HG03558 (cell line): ENCODE data around the gene DDIT3.
A peak's percentile ranks its signal among the peaks of the same experiment; 100 is the strongest.
"Not testable (repeated sequence)": the region's sequence is repeated elsewhere in the genome, so short reads cannot be mapped to it uniquely, and the experiment has no call there.

Experiments used
- ATAC-seq: cut with Tn5 transposase; IDR thresholded peaks from one replicate; pipeline ENCODE4 v1.9.1; 2021; ENCODE audit warnings: moderate number of reproducible peaks; ENCODE audit not compliant: unreplicated experiment; ENCODE audit errors: extremely low read depth

Gene DDIT3, protein sequence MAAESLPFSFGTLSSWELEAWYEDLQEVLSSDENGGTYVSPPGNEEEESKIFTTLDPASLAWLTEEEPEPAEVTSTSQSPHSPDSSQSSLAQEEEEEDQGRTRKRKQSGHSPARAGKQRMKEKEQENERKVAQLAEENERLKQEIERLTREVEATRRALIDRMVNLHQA

DNA sequence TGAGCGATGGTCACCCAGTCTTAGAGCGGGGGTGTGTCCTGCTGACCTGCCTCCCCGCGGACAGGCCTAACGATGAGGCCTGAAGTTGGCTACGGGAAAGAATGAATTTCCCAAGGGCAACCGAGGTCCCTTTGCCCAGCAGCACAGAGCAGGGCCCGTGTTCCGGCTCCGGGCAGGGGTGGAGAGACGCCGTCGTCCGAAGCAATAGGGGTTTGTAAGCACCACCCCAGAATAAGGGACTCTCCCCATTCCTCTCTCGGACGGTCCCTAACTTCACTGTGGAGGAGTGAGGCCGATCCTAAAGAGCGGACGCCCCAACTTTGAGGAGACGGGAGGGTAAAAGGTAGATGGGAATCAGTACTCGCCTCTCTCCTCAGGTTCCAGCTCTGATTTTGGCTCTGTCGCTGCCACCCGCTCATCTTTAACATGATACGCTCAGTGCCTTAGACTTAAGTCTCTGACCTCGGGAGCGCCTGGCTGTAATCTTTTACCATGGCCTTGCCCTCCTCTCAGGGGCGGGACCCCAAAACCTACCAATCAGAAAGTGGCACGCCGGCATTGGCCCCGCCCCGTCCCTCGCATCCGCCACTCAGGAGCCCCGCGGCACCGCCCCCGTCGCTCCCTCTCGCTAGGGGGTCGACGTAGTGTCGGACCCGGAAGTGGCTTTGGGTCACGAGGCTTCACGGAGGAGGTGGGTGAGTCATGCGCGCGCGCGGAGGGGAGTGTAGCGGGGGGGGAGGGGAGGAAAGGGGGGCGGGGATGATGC lies at the start of gene DDIT3:
DDIT3 (minus strand) TSS at position 462 of the 766 bp plus-strand sequence. CDS start 3,108 bp downstream, outside the sequence.
- peak; percentile 45 for ATAC-seq

DNA sequence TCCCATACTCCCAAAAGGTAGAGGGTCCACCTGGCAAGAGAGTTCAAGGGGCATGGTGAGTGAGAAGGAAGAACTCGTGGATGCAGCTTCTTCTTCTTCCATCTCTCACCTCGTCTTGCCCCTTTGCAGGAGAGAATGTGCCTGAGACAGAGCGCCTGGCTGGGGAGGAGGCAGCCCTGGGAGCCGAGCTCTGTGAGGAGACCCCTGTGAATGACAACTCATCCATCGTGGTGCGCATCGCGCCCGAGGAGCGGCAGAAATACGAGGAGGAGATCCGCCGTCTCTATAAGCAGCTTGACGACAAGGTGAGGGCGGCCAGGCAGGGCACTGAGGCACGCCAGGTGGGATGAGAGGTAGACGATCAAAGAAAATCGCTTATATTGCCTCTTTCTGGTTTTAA lies 49.5 kb upstream of the DDIT3 start:
- ATAC-seq = no peak

DNA sequence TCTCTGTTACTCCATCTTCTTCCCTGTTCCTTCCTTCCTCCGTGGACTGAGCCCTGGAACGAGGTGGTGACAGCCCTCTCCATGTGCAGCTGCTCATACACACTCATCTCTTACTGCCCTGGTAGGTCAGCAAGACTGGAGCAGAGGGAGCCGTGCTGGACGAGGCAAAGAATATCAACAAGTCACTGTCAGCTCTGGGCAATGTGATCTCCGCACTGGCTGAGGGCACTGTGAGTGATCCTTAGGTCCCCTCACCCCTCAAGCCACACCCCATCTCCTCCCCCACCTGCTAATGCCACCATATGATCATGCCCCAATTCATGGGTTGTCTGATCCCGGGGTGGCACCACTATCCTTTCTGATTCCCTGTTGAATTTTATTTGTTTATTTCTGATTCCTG lies 48.5 kb upstream of the DDIT3 start:
- no peak for ATAC-seq

DNA sequence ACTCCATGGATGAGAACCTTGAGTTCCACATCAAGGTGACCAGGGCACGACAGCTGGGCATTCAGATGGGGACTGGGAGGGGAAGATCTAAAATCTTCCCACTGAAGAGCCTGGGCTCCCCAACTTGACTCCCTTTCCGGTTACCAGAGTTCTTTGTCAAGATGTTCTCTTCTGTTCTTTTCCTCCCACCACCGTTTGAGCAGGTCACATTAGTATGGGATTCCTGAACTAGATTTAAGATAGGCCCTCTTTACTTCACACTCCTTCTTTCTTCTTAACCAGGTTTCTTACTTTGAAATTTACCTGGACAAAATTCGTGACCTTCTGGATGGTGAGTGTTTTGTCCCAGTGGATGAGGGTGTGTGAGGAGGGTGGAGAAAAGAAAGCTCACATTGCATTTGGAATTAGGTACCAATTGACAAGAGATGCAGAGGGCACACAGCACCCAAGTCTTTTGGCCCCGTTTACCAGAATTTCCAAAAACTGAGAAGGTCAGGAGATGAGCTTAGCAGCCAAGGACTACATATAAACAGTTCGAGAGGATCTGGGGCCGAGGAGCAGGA lies 43.9 kb upstream of the DDIT3 start:
- no peak for ATAC-seq

DNA sequence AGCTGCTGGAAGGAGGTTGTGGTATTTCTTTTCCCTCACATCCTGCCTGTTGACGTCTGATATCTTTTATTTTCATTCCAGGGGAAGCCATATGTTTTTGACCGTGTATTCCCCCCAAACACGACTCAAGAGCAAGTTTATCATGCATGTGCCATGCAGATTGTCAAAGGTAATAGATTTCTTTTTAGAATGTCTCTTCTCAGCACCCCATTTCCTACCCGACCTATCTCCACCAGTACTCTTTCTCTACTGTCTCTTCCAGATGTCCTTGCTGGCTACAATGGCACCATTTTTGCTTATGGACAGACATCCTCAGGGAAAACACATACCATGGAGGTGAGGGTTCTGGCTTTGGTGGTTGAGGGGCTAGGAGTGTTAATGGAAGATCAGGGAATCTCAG lies 43.0 kb upstream of the DDIT3 start:
- ATAC-seq = no peak

DNA sequence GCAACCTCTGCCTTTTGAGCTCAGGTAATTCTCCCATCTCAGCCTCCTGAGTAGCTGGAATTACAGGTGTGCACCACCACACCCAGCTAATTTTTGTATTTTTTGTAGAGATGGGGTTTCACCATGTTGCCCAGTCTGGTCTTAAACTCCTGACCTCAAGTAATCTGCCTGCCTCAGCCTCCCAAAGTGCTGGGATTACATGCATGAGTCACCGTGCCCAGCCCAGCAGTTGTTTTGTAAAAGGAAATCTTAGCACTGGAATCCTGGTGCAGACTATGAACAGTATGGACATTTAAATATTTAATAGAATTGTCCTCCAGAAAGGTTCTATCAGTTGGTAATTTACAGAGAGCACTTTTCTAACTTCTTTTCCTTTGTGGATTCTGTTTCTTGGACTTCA lies 40.8 kb upstream of the DDIT3 start:
- ATAC-seq = not testable (repeated sequence)

DNA sequence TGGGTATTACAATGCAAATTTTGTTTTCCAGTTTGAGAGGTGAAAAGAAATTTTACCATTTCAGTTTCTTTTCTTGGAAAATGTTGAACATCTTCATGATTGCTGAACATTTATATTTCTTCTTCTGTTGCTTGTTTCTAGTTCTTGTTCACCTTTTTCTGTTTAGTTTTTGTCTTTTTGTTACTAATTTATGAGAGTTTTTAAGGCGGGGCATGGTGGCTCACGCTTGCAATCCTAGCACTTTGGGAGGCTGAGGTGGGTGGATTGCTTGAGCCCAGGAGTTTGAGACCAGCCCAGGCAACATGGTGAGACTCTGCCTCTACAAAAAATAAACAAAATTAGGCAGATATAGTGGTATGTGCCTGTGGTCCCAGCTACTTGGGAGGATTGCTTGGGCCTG lies 40.2 kb upstream of the DDIT3 start:
- ATAC-seq = no peak

DNA sequence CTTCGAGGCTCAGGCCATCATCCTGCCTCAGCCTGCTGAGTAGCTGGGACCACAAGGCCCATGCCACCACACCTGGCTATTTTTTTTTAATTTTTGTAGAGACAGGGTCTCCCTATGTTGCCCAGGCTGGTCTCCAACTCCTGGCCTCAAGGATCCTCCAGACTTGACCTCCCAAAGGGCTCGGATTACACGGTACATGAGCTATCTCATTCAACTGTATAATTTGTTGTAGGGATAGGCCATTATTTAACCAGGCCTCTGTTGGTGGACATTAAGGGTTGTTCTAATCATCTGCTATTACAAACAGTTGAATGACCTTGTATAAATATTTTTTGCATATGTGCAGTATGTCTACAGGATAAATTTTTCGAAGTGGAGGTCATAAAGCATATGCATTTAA lies 38.5 kb upstream of the DDIT3 start:
- no peak for ATAC-seq

DNA sequence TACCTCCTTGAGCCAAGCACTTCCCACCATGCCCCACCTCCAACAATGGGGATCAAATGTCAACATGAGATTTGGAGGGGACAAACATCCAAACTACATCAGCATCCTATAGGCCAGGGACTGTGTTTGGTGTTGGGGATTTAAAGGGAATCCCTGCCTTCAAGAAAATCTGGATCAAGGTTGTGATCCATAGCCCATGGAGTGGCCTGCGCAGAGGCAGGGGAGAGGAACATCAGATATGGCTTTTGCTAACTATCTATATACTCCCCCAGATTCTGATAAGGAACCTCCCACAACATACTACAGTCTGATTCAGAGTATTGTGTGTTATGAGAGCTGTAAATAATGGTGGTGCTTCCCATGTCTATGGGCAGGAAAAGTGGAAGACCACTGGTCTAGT lies 34.6 kb upstream of the DDIT3 start:
- no peak for ATAC-seq

DNA sequence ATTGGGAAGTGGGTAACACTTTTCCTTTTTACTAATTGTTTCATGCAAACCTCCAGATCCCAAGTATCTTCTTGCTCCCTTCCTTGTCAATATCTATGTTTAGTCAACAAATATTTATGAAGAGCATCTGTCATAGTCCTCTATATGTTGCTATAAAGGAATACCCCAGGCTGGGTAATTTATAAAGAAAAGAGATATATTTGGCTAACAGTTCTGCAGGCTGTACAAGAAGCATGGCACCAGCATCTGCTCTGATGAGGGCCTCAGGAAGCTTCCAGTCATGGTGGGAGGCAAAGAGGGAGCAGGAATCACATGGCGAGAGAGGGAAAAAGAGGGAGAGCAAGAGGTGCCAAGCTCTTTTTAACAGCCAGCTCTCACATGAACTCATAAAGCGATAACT lies 34.1 kb upstream of the DDIT3 start:
- no peak for ATAC-seq

DNA sequence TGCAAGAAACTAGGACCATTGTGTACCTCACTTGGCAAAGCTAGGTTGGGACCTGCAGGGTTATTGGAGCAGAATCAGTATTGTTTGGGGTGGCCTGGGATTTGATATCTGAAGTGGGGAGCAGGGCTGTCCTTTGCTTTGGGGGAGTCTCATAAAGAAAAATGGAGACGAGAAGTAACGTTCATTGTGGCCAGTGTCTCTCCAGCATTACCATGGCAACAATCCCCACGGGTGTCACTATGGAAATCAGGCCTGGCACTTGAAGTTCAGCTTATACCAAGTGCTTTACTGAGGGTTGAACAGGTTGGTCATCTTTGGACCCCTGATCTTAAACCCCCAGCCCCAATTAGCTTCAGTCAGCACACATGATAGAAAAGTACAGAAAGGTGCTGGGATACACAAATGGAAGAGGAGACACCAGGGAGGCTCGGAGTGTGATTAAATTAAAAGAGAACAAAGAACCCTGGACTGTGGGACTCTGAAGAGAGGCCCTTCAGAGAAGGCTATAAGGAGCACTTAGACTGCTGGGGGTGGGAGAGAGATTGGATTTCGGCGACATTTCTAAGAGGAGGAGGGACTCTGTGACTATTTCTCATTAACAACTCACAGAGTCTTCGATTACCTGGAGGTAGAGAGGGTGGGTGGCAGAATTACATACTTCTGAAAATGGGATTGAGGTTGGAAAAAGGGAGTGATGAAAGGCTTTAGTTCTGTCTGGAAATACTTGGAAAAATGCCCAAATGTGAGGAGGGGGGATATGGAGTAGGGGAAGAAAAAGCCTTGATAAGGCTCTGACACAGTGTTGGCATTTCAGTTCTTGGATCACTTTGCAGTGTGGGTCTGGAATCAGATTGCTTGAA lies 33.3 kb upstream of the DDIT3 start:
- ATAC-seq = no peak

DNA sequence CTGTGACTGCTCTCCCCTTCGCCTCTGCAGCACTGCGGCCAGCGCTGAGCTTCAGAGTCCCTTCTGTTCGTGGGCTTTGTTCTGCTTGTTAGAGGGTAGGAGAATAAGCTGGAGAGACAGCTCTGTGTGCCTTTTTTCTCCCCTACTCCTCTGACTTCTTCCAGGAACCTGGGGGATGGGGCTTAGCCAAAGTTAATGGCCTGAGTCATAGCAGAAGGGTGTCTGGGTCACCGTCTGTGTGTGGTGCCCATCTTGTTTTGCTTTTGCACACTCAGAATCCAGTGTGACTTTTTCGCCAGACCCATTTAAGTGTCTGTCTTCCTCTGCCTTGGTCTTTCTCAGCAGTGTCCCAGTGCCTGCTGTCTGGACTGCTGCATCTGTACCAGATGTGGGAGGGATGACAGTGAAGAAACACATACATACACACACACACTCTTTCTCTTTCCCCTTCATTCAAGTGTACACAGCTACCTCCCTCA lies 32.6 kb upstream of the DDIT3 start:
- ATAC-seq = no peak

DNA sequence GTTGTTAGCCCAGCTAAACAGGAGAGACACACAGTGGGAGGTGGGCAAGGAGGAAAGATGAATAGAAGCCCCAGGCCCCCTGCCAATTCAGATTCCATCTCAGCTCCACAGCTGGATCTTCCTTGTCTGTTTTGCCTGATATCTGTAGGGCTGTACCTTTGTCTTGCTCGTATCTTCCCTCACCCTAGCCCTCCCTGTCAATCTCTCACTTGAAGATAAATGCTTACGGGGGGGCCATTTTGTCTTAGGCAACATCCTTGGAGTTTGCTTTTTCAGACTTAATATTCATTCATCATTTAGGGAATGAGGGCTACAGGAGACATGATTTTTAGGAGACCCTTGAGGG lies 32.0 kb upstream of the DDIT3 start:
- no peak for ATAC-seq

DNA sequence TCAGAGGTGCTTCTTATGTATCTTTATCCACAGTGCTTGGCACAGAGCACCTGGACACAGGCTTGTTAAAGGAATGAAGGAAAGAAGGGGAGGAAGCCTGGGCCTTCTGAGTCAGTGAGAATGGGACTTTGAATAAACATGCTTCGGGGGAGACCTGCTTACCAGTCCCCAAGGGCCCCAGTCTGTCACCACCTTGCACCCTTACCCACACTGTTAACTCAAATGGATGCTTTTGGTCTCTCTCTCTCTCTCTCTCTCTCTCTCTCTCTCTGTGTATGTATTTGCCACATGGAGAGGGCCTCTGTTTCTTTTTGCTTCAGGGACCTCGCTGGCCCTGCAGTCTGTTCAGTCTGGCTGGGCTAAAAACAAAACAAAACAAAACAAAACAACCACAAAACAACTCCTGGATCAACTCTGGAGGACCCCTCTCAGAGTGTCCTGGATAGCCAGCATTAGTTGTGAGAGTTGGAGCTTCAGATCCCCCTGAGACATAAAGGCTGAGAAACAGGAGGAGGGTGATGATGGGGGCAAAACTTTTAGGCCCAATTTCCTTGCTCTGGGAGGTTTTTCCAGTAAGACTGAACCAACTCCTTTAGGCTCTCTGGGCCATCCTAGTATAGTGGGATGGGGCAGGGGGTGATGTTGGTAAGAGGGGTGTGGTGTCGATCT lies 31.5 kb upstream of the DDIT3 start:
- no peak for ATAC-seq

DNA sequence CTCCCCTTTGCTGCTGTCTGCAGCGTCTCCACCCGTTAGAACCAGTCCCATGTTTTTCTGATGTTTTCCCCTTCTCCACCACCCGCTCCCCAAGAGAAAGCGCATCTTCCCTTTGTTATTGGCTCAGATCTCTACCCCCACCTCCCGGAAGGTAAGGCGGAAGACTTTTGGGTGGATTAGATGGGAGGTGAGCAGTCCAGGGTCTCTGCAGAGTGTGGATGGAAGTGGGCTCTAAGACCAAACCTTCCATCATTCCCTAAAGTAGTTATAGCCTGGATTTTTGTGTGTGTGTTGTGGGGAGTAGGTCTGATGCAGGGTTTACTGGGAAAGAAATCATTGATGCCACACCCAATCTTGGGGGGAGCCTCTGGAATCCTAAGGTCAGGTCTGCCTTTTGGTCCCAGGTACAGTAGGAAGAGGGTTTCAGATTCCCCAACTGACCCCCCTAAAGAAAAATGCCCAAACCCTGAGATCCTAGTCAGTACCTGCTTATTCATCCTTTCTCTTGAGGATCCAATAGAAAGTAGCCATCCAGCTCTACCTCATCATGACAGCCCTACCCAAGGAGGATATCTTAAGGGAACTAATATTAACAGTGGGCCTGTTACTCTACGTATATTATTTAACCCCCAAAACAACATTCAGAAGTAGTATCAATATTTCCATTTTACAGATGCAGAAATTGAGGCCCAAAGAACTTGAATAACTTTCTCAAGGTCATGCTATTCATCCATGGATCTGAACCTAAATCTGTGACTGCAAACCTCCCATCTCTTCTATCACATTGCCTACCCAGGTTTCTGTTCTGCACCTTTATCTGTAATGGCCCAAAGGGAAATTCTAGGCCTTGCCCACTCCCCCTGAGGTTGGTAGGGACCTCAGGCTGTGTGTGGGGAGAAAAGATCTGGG lies 30.6 kb upstream of the DDIT3 start:
- ATAC-seq = no peak

DNA sequence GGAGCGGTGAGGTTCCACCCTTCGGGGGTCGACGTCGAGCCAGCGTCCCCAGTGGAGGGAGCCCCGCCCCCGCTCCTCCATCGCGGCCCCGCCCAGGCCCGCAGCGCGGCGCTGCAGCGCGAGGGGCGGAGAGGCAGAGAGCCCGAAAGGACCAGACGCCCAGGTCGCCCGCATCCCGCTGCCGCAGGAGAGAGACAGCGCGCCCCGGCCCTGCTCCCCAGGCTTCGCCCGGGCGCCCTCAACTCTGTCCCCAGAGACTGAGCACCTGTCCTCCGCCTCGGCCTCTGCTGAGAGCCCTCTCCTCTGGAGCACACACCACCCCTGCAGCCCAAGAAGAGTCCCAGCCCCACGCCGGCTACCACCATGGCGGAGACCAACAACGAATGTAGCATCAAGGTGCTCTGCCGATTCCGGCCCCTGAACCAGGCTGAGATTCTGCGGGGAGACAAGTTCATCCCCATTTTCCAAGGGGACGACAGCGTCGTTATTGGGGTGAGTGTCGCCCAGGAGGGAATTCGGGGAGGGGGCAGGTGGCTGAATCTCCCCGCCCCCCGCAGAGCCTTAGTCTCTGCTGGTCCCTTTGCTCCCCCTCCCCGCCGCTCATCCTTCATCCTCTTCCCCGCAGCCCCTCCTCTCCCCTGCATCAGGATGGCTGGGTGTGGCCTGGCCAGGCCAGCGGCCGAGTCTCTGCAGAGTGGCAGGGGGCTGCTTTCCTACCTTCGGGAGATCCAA lies 29.8 kb upstream of the DDIT3 start, which contains the start of gene KIF5A:
KIF5A (plus strand) TSS at position 136 of the 732 bp plus-strand sequence; CDS start at position 364, 228 bp downstream.
- no peak for ATAC-seq

DNA sequence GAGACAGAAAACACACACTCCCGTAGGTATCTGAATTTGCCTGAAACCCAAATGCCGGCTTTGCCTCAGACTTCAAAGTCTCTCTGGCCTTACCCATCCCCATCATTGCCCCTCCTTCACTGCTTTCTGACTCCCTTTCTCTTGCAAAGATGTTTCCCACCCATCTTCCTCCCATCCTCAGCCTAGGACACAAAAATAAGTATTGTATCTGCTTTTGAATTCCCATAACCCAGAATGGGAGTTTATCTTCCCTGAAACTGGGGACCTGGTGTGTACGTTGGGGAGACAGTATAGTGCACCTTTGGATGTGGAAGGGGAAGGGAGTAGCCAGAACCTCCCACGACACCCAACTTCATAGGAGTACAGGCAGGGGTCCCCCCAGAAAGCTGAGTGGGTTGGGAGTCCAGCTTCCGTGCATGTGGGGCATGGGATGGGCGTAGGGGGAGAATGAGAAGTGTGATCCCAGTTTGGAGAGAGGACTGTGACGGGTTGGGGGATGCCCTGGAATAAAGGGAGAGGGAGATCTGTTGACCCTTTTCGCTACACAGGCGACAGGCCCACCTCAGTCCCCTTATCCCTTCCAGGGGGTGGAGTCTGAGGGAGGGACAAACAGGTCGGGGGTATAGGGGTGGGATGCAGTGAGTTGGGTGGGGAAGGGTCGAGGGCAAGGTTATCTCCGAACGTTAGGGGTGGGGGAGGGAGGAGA lies 29.0 kb upstream of the DDIT3 start:
- ATAC-seq = no peak

DNA sequence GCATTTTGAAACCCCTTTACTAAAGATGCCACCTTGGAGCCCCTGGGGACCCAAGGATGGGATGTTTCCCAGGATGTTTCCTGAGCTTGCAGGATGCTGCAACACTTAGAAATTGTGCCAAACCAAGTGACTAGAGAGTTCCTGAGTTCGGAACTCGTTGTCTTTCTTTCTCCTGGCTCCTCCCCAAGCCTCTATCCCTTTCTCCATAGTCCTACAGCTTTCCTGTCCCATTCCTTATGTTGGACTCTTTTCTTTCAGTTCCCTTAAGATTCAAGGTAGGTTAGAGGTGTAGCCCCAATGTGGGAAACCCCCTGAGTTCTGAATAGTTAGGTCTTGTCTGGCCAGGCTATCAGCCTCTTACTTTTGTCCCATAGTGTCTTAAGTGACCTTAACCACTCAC lies 28.2 kb upstream of the DDIT3 start:
- no peak for ATAC-seq
